ENCODE measurements around the gene DOLPP1. TPM values are rescaled to one million over a fixed set of nuclear protein-coding genes. Genes with fewer than 3 reads are reported as not detected.
A peak's percentile ranks its signal among the peaks of the same experiment; 100 is the strongest.
"Not testable (repeated sequence)": the region's sequence is repeated elsewhere in the genome, so short reads cannot be mapped to it uniquely, and the experiment has no call there.

Gene DOLPP1
- total and polyA plus RNA-seq, 4 donors = 2.1 to 5.1 (median 4.5) TPM

DNA sequence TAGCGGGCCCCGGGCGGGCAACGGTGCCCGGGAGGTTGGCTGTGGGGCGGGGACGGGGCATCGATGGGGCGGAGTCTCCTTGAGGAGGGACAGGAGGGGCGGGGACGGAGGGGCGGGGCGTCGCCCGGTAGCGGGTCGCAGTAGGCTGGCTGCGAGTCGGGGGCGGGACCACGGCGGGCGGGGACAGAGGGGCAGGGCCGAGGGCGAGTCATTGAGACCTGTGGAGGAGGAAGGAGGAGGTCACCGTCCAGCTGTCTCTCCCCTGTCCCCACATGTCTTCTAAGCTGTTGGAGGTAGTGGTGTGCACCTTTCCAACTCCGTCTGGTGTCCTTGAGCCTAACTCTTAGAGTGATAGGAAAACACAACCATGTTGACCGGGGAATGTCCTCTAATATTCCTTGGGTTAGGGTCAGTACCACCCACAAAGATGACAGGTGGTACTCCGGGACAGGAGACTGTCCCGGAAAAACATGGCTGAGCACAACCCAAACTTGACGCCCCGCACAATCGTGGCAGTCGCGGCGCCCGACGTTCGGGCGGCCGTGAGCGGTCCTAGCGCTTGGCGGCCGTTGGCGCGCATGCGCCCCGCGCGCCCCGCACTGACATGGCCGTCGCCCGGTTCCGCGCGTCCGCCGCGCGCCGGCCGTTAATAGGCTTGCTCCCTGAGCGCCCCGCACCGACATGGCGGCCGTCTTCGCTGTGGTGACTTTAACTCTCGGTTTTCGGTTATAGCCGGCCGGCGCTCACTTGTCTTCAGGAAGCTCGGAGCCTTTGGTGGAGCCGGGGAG is 30.0 kb downstream of the DOLPP1 start, which contains the start of the genes CRAT and PTPA:
CRAT (minus strand) TSS at position 54 of the 788 bp plus-strand sequence. CDS start 284 bp downstream, outside the sequence.
PTPA (plus strand) TSS at position 676 of the 788 bp plus-strand sequence. CDS start 186 bp downstream, outside the sequence.
- ATAC-seq (ENCODE audit: low FRiP score) (peak; percentile 94), DNase-seq (peak; percentile 99)
- no peaks in the 10 kb centered on the region for H3K27me3 ChIP-seq (ENCODE audit: control insufficient read depth in 1 of 2, insufficient read depth in 2 of 2, low read length in 1 of 2)
- peak within 1 kb of the TSS; percentile 82 to 90 for H3K4me3 ChIP-seq (ENCODE audit: low read length in 2 of 2)
- H3K9me3 ChIP-seq (ENCODE audit: control insufficient read depth, low read length) = no peaks in the 10 kb centered on the region
- no peaks in the 10 kb centered on the region for H3K4me1 ChIP-seq (ENCODE audit: control insufficient read depth in 1 of 2, insufficient read depth in 2 of 2, low read length in 2 of 2)
- no peaks in the 10 kb centered on the region for H3K36me3 ChIP-seq (ENCODE audit: control insufficient read depth in 1 of 2, insufficient read depth in 2 of 2, low read length in 1 of 2)
- peak within 1 kb of the TSS in 1 of 2 donors; percentile 94 for H3K27ac ChIP-seq (ENCODE audit: low read depth in 1 of 2, low read length in 2 of 2)
- intact Hi-C loops (cut with DNase I) = loop anchor here in 1 of 2 donors (2.0 kb wide), 1 partner anchor 30 kb away; the partner anchor contains the start of gene DOLPP1
- 0 to 1% methylated on average over 71 to 77 of the region's 77 CpGs for WGBS, 2 donors

DNA sequence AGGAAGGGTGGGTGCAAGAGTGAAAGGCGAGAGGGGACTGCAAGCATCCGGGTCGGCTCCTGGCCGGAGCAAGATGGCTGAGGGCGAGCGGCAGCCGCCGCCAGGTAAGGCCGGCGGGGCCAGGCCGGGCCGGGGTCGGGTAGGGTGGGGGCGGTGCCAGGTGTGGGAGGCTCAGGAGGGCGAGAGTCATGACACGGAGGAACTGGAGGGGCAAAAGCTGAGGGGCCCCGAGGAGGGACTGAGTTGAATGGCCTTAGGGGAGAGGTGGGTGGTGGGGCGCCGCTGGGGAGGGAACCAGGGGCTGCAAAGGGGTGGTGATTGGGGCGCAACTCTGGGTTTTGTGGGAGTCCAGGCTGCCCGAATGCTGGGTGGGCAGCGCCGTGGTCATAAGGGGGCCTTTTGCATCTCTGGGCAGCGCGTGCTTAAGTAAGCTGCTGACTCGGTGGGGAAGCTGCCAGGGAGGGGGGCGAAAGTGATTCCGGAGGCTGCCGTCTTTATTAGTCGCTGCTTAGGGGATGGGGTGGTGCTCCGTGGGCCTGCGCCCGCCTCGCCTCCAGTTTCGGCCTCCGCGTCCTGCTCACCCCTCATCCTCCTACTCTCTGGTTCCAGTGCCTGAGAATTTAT is 30.7 kb downstream of the DOLPP1 start:
- H3K27me3 ChIP-seq (ENCODE audit: control insufficient read depth in 1 of 2, insufficient read depth in 2 of 2, low read length in 1 of 2) = no peaks in the 10 kb centered on the region
- no peaks in the 10 kb centered on the region for H3K36me3 ChIP-seq (ENCODE audit: control insufficient read depth in 1 of 2, insufficient read depth in 2 of 2, low read length in 1 of 2)
- WGBS, 2 donors = 1% methylated on average over 37 of the region's 37 CpGs
- H3K4me1 ChIP-seq (ENCODE audit: control insufficient read depth in 1 of 2, insufficient read depth in 2 of 2, low read length in 2 of 2) = no peaks in the 10 kb centered on the region
- intact Hi-C loops (cut with DNase I) = loop anchor here in 1 of 2 donors (2.0 kb wide), 1 partner anchor 31 kb away; the partner anchor contains the start of gene DOLPP1
- no peaks in the 10 kb centered on the region for H3K9me3 ChIP-seq (ENCODE audit: control insufficient read depth, low read length)
- peak overlapping the region in 1 of 2 donors; percentile 68 for H3K27ac ChIP-seq (ENCODE audit: low read depth in 1 of 2, low read length in 2 of 2)
- ATAC-seq (ENCODE audit: low FRiP score) = peak; percentile 8
- peak; percentile 72 to 83 for DNase-seq
- peak overlapping the region; percentile 64 to 90 for H3K4me3 ChIP-seq (ENCODE audit: low read length in 2 of 2)

DNA sequence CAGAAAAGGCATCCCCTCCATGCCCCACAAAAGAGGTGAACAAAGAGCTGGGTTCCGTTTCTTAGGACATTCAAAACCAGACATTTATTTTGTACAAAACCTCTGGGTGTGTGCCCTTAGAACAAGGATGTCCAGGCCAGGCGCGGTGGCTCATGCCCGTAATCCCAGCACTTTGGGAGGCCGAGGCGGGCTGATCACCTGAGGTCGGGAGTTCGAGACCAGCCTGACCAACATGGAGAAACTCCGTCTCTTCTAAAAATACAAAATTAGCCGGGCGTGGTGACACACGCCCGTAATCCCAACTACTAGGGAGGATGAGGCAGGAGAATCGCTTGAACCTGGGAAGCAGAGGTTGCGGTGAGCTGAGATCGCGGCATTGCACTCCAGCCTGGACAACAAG is 31.6 kb downstream of the DOLPP1 start:
- ATAC-seq (ENCODE audit: low FRiP score); H3K27me3 ChIP-seq (ENCODE audit: control insufficient read depth in 1 of 2, insufficient read depth in 2 of 2, low read length in 1 of 2); DNase-seq; intact Hi-C loops (cut with DNase I); H3K4me1 ChIP-seq (ENCODE audit: control insufficient read depth in 1 of 2, insufficient read depth in 2 of 2, low read length in 2 of 2); H3K36me3 ChIP-seq (ENCODE audit: control insufficient read depth in 1 of 2, insufficient read depth in 2 of 2, low read length in 1 of 2); H3K27ac ChIP-seq (ENCODE audit: low read depth in 1 of 2, low read length in 2 of 2); H3K9me3 ChIP-seq (ENCODE audit: control insufficient read depth, low read length): not testable (repeated sequence)
- H3K4me3 ChIP-seq (ENCODE audit: low read length in 2 of 2) = peak overlapping the region in 1 of 2 donors; percentile 64
- WGBS, 2 donors = 89 to 90% methylated on average over 17 of the region's 17 CpGs

DNA sequence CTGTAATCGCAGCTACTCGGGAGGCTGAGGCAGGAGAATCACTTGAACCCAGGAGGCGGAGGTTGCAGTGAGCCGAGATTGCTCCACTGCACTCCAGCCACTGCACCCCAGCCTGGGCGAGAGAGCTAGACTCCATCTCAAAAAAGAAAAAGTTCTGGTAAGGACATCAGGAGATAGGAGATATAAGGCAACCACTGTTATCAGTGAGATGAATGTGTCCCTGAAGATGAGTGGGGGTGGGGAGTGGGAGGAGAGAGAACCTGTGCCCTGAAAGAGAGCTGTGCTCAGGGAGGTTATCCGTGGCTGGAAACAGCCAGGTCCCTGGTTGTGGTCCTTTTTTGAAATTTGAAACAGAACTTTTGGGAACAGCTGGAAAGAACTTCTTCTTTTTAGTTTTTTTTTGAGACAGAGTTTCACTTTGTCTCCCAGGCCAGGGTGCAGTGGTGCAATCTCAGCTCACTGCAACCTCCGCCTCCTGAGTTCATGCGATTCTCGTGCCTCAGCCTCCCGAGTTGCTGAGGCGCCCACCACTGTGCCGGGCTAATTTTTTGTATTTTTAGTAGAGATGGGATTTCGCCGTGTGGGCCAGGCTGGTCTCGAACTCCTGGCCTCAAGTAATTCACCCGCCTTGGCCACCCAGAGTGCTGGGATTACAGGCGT is 32.9 kb downstream of the DOLPP1 start:
- ATAC-seq (ENCODE audit: low FRiP score) (no peak), DNase-seq (no peak)
- no peaks in the 10 kb centered on the region for H3K27me3 ChIP-seq (ENCODE audit: control insufficient read depth in 1 of 2, insufficient read depth in 2 of 2, low read length in 1 of 2)
- H3K9me3 ChIP-seq (ENCODE audit: control insufficient read depth, low read length) = no peaks in the 10 kb centered on the region
- intact Hi-C loops (cut with DNase I) = no loop called here
- H3K4me3 ChIP-seq (ENCODE audit: low read length in 2 of 2) = no peak overlapping the region
- WGBS, 2 donors = 85 to 87% methylated on average over 17 of the region's 17 CpGs
- H3K36me3 ChIP-seq (ENCODE audit: control insufficient read depth in 1 of 2, insufficient read depth in 2 of 2, low read length in 1 of 2) = no peaks in the 10 kb centered on the region
- no peak overlapping the region for H3K27ac ChIP-seq (ENCODE audit: low read depth in 1 of 2, low read length in 2 of 2)
- no peaks in the 10 kb centered on the region for H3K4me1 ChIP-seq (ENCODE audit: control insufficient read depth in 1 of 2, insufficient read depth in 2 of 2, low read length in 2 of 2)

DNA sequence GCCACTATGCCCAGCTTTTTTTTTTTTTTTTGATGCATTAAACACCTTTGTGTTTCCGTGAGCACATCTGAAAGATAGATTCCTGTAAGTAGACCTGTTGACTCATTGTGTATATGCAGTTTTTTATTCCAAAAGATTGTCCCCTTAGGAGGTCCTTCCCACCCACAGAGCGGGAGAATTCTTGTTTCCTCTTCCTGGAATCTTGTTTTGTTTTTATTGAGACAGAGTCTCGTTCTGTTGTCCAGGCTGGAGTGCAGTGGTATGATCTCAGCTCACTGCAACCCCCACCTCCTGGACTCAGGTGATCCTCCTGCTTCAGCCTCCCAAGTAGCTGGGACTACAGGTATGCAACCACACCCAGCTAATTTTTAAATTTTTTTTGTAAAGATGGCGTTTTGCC is 37.9 kb downstream of the DOLPP1 start:
- WGBS, 2 donors = 76 to 77% methylated on average over 4 of the region's 4 CpGs
- Histone ChIP-seq H3K27ac (ENCODE audit: low read depth in 1 of 2, low read length in 2 of 2) (no peak overlapping the region), H3K9me3 (ENCODE audit: control insufficient read depth, low read length) (no peaks in the 10 kb centered on the region), H3K4me1 (ENCODE audit: control insufficient read depth in 1 of 2, insufficient read depth in 2 of 2, low read length in 2 of 2) (no peaks in the 10 kb centered on the region), H3K27me3 (ENCODE audit: control insufficient read depth in 1 of 2, insufficient read depth in 2 of 2, low read length in 1 of 2) (no peaks in the 10 kb centered on the region), H3K4me3 (ENCODE audit: low read length in 2 of 2) (no peak overlapping the region), H3K36me3 (ENCODE audit: control insufficient read depth in 1 of 2, insufficient read depth in 2 of 2, low read length in 1 of 2) (no peaks in the 10 kb centered on the region)
- ATAC-seq (ENCODE audit: low FRiP score) (no peak), DNase-seq (no peak)
- intact Hi-C loops (cut with DNase I) = no loop called here

DNA sequence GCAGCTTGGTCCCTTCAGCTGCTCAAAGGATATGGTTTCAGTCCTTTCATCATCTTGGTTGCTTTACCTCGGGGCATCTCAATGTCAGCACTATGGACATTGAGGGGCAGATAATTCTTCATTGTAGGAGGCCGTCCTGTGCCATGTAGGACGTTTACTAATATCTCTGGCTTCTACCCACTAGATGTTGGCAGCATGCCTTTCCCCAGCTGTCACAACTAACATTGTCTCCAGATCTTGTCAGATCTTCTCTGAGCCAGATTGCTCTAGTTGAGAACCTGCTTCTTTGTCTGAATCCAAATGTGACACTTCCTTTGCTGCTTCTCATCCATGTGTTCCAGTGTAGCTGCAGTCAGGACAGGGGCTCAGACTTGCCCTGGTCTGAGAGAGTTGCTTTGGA is 40.6 kb downstream of the DOLPP1 start:
- Histone ChIP-seq H3K27ac (ENCODE audit: low read depth in 1 of 2, low read length in 2 of 2) (no peak overlapping the region), H3K4me3 (ENCODE audit: low read length in 2 of 2) (no peak overlapping the region), H3K27me3 (ENCODE audit: control insufficient read depth in 1 of 2, insufficient read depth in 2 of 2, low read length in 1 of 2) (no peaks in the 10 kb centered on the region), H3K4me1 (ENCODE audit: control insufficient read depth in 1 of 2, insufficient read depth in 2 of 2, low read length in 2 of 2) (no peaks in the 10 kb centered on the region), H3K9me3 (ENCODE audit: control insufficient read depth, low read length) (no peaks in the 10 kb centered on the region), H3K36me3 (ENCODE audit: control insufficient read depth in 1 of 2, insufficient read depth in 2 of 2, low read length in 1 of 2) (peaks cover 0 to 2% of the 10 kb centered on the region in 2 donors)
- intact Hi-C loops (cut with DNase I) = no loop called here
- ATAC-seq (ENCODE audit: low FRiP score) = no peak
- 58 to 61% methylated on average over 3 of the region's 3 CpGs for WGBS, 2 donors
- no peak for DNase-seq

- intact Hi-C loops (cut with DNase I) = no loop called here
- peaks cover 0 to 2% of the 10 kb centered on the region in 2 donors for H3K36me3 ChIP-seq (ENCODE audit: control insufficient read depth in 1 of 2, insufficient read depth in 2 of 2, low read length in 1 of 2)
- no peak overlapping the region for H3K27ac ChIP-seq (ENCODE audit: low read depth in 1 of 2, low read length in 2 of 2)
- no peak for DNase-seq
- no peaks in the 10 kb centered on the region for H3K9me3 ChIP-seq (ENCODE audit: control insufficient read depth, low read length)
- no peak overlapping the region for H3K4me3 ChIP-seq (ENCODE audit: low read length in 2 of 2)
- WGBS, 2 donors = 71 to 82% methylated on average over 1 of the region's 1 CpG
- no peak for ATAC-seq (ENCODE audit: low FRiP score)
- H3K27me3 ChIP-seq (ENCODE audit: control insufficient read depth in 1 of 2, insufficient read depth in 2 of 2, low read length in 1 of 2) = no peaks in the 10 kb centered on the region
- H3K4me1 ChIP-seq (ENCODE audit: control insufficient read depth in 1 of 2, insufficient read depth in 2 of 2, low read length in 2 of 2) = no peaks in the 10 kb centered on the region
Measured at GRCh38 chr9:129122133-129122532, 41.2 kb downstream of the DOLPP1 start.

DNA sequence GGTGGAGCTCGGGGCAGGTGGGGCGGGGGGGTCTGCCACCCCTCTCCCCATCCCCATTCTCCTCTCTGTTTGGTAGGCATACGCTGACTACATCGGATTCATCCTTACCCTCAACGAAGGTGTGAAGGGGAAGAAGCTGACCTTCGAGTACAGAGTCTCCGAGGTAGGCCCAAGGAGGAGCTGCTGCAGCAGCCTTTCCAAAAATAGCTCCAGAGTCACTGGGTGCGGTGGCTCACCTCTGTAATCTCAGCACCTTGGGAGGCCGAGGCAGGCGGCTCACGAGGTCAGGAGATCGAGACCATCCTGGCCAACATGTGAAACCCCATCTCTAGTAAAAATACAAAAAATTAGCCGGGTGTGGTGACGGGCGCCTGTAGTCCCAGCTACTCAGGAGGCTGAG is 42.1 kb downstream of the DOLPP1 start:
- 89 to 94% methylated on average over 15 of the region's 15 CpGs for WGBS, 2 donors
- DNase-seq; H3K27me3 ChIP-seq (ENCODE audit: control insufficient read depth in 1 of 2, insufficient read depth in 2 of 2, low read length in 1 of 2); intact Hi-C loops (cut with DNase I); H3K9me3 ChIP-seq (ENCODE audit: control insufficient read depth, low read length); ATAC-seq (ENCODE audit: low FRiP score); H3K27ac ChIP-seq (ENCODE audit: low read depth in 1 of 2, low read length in 2 of 2); H3K36me3 ChIP-seq (ENCODE audit: control insufficient read depth in 1 of 2, insufficient read depth in 2 of 2, low read length in 1 of 2); H3K4me1 ChIP-seq (ENCODE audit: control insufficient read depth in 1 of 2, insufficient read depth in 2 of 2, low read length in 2 of 2); H3K4me3 ChIP-seq (ENCODE audit: low read length in 2 of 2): not testable (repeated sequence)
